Measurements from ENCODE around the gene RPS27L. TPM values are rescaled to one million over a fixed set of nuclear protein-coding genes. Genes with fewer than 3 reads are reported as not detected.

Gene RPS27L
- total and polyA plus RNA-seq, 2 experiments from 2014 or later = 85.9 to 1,011 TPM

GRCh38 chr15:63163217-63163616 lies 5.9 kb upstream of the RPS27L start (continued):
- TF ChIP-seq ZNF462 (CRISPR knock-in tag; IDR thresholded peaks at IDR 0.05) = no peak

GRCh38 chr15:63160638-63161037 lies 3.4 kb upstream of the RPS27L start:
- DNase-seq (ENCODE audit: low spot score) (no peak), ATAC-seq (no peak)
- Histone ChIP-seq H3K27me3 (ENCODE audit: insufficient read depth) (no peaks in the 10 kb centered on the region), H4K20me1 (replicated peaks; ENCODE audit: insufficient read depth) (no peaks in the 10 kb centered on the region), H2AFZ (no peak overlapping the region), H3K36me3 (ENCODE audit: insufficient read depth) (no peaks in the 10 kb centered on the region), H3K4me3 (no peak overlapping the region), H3K4me1 (ENCODE audit: insufficient read depth) (0 out of 2 replicates have a peak, but pooled peaks cover under 1% of the 10 kb centered on the region), H3K4me2 (no peak overlapping the region), H3K79me2 (replicated peaks; ENCODE audit: insufficient read depth) (peaks cover 16% of the 10 kb centered on the region), H3F3A (replicated peaks; ENCODE audit: low read depth) (peaks cover 3% of the 10 kb centered on the region; the same call in 1 of the 2 replicates), H3K9me2 (ENCODE audit: insufficient read depth) (0 out of 2 replicates have a peak, but pooled peaks cover 2% of the 10 kb centered on the region), H3K27ac (ENCODE audit: low read depth) (no peak overlapping the region)
- no peak overlapping the region for H3K4me3 Mint-ChIP-seq
- H3K9me3 Mint-ChIP-seq = no peaks in the 10 kb centered on the region
- peaks cover 2% of the 10 kb centered on the region for H3K27me3 Mint-ChIP-seq (ENCODE audit: insufficient read depth, low read depth, poor library complexity)
- H3K27ac Mint-ChIP-seq = no peak overlapping the region
- peaks cover 9% of the 10 kb centered on the region for H3K4me1 Mint-ChIP-seq
- H3K36me3 Mint-ChIP-seq (ENCODE audit: low read depth) = peaks cover under 1% of the 10 kb centered on the region; the same call in 1 of the 3 replicates
- TF ChIP-seq POLR2AphosphoS5 (IDR thresholded peaks at IDR 0.05; ENCODE audit: low read depth) = no peak
- no peak for TF ChIP-seq CTCF (conservative IDR thresholded peaks at IDR 0.05; ENCODE audit: low read depth in 2 of 2)
- TF ChIP-seq ZNF331 (CRISPR knock-in tag; IDR thresholded peaks at IDR 0.05; ENCODE audit: low read depth) = no peak
- no peak for TF ChIP-seq CREB1 (CRISPR knock-in tag; IDR thresholded peaks at IDR 0.05; ENCODE audit: low read depth)
- TF ChIP-seq ZNF462 (CRISPR knock-in tag; IDR thresholded peaks at IDR 0.05) = no peak
- TF ChIP-seq NANOG (IDR thresholded peaks at IDR 0.05; ENCODE audit: borderline replicate concordance) = no peak
- no peak for TF ChIP-seq EZH2 (IDR thresholded peaks at IDR 0.05; ENCODE audit: low read depth, unreplicated experiment)
- TF ChIP-seq EZH2phosphoT487 (IDR thresholded peaks at IDR 0.05; ENCODE audit: unreplicated experiment) = no peak

All from GM23338 (cell line).